Muscle of leg (tissue), 11 donors: ENCODE measurements around the gene CDH23. TPM values are rescaled to one million over a fixed set of nuclear protein-coding genes. Genes with fewer than 3 reads are reported as not detected.

Experiments used
- DNase-seq: peaks from one replicate; pipeline ENCODE4 v3.0.0; 2013
- H3K27ac ChIP-seq: one replicate; pipeline ENCODE4 v1.5.1; 2013; ENCODE audit warnings: mild to moderate bottlenecking, low read length, control low read depth
- H3K27me3 ChIP-seq: one replicate; pipeline ENCODE4 v1.6.1; 2013; ENCODE audit warnings: low read length; ENCODE audit not compliant: control insufficient read depth, insufficient read depth
- H3K36me3 ChIP-seq: one replicate; pipeline ENCODE4 v1.6.1; 2013; ENCODE audit warnings: low read length; ENCODE audit not compliant: control insufficient read depth, insufficient read depth
- H3K4me1 ChIP-seq: one replicate; pipeline ENCODE4 v1.6.1; 2013; ENCODE audit warnings: low read length; ENCODE audit not compliant: control insufficient read depth, insufficient read depth
- H3K4me3 ChIP-seq: one replicate; pipeline ENCODE4 v1.5.1; 2013; ENCODE audit warnings: low read length, control low read depth
- H3K9me3 ChIP-seq: replicated peaks from 2 replicates; pipeline ENCODE4 v1.6.1; 2013; ENCODE audit warnings: low read depth, low read length; ENCODE audit not compliant: control insufficient read depth
- WGBS: methylation state at CpG from one replicate; pipeline ENCODE4 v1.1.5; 2013; ENCODE audit warnings: missing lambda C conversion rate; ENCODE audit not compliant: insufficient coverage; 5-methylcytosine and 5-hydroxymethylcytosine counted together
- polyA plus RNA-seq, 8 donors: library from polyadenylated mRNA; unstranded; fragments of 120-200 nt; gene quantifications; one replicate each; pipeline versions ENCODE4 v1.2.1 to v1.2.3, GENCODE V29; 2013; ENCODE audit warnings: inconsistent platforms in 1 of 8, low replicate concordance in 1 of 8; ENCODE audit not compliant: insufficient read length in 8 of 8, insufficient read depth in 1 of 8
- total RNA-seq: library from RNA; stranded (reverse); fragments of 120-200 nt; gene quantifications from one replicate; pipeline ENCODE4 v1.2.4, GENCODE V29; 2013

CDH23 gene
- total and polyA plus RNA-seq, 9 donors: 3.4 to 5.7 (median 4.9) TPM

GRCh38 chr10:71852355-71852937, 455.7 kb downstream of the CDH23 start:
- H3K36me3 ChIP-seq: peaks cover 5% of the 10 kb centered on the region
- peak; percentile 73 for DNase-seq
- 83% methylated on average over 8 of the region's 11 CpGs for WGBS
- no peak overlapping the region for H3K4me3 ChIP-seq
- H3K9me3 ChIP-seq: no peaks in the 10 kb centered on the region
- H3K4me1 ChIP-seq: peaks cover 11% of the 10 kb centered on the region
- peak overlapping the region; percentile 31 for H3K27ac ChIP-seq
- no peaks in the 10 kb centered on the region for H3K27me3 ChIP-seq

- WGBS: 47% methylated on average over 5 of the region's 5 CpGs
- no peak overlapping the region for H3K4me3 ChIP-seq
- peaks cover 11% of the 10 kb centered on the region for H3K4me1 ChIP-seq
- H3K36me3 ChIP-seq: no peaks in the 10 kb centered on the region
- no peaks in the 10 kb centered on the region for H3K27me3 ChIP-seq
- H3K9me3 ChIP-seq: no peaks in the 10 kb centered on the region
- DNase-seq: peak; percentile 58
- H3K27ac ChIP-seq: no peak overlapping the region
These were observed 457.3 kb downstream of the CDH23 start for GRCh38 chr10:71854031-71854430.

DNA sequence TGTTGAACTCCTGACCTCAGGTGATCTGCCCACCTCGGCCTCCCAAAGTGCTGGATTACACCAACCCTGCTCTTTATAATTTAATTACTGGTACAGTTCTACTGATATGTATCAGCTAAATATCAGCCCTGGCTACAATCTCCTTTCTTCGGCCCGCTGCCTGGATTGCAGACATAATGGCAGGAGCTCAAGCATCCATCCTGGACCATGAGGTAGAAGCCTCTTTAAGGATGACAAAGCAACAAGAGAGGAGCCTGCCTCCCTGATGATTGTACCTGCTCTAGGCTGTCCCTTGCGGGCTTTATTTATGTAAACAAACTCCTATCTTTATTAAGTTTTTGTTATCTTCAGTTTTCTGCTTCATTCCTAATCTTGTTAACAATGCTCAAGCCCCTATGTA, 459.9 kb downstream of the CDH23 start:
- Histone ChIP-seq H3K4me3 (no peak overlapping the region), H3K4me1 (peaks cover 17% of the 10 kb centered on the region), H3K36me3 (no peaks in the 10 kb centered on the region), H3K9me3 (no peaks in the 10 kb centered on the region), H3K27ac (no peak overlapping the region), H3K27me3 (no peaks in the 10 kb centered on the region)
- DNase-seq: no peak
- WGBS: no CpG with 5 or more reads among the region's 4 CpGs

GRCh38 chr10:71857934-71858890, 461.5 kb downstream of the CDH23 start:
- no peak overlapping the region for H3K27ac ChIP-seq
- H3K9me3 ChIP-seq: no peaks in the 10 kb centered on the region
- no peaks in the 10 kb centered on the region for H3K27me3 ChIP-seq
- H3K4me1 ChIP-seq: peaks cover 16% of the 10 kb centered on the region
- DNase-seq: peak; percentile 37
- H3K4me3 ChIP-seq: no peak overlapping the region
- WGBS: 83% methylated on average over 10 of the region's 12 CpGs
- no peaks in the 10 kb centered on the region for H3K36me3 ChIP-seq

- 22% methylated on average over 11 of the region's 11 CpGs for WGBS
- H3K27ac ChIP-seq: peak overlapping the region; percentile 89
- H3K9me3 ChIP-seq: no peaks in the 10 kb centered on the region
- no peak overlapping the region for H3K4me3 ChIP-seq
- H3K36me3 ChIP-seq: no peaks in the 10 kb centered on the region
- DNase-seq: peak; percentile 96
- H3K4me1 ChIP-seq: peaks cover 16% of the 10 kb centered on the region
- no peaks in the 10 kb centered on the region for H3K27me3 ChIP-seq
These were observed 463.7 kb downstream of the CDH23 start for GRCh38 chr10:71860243-71861029.

- Histone ChIP-seq H3K4me3 (no peak overlapping the region), H3K9me3 (no peaks in the 10 kb centered on the region), H3K4me1 (peaks cover 19% of the 10 kb centered on the region), H3K27ac (no peak overlapping the region), H3K36me3 (no peaks in the 10 kb centered on the region), H3K27me3 (no peaks in the 10 kb centered on the region)
- WGBS: 92% methylated on average over 4 of the region's 6 CpGs
- no peak for DNase-seq
These were observed 466.5 kb downstream of the CDH23 start for GRCh38 chr10:71863203-71863602.

DNA sequence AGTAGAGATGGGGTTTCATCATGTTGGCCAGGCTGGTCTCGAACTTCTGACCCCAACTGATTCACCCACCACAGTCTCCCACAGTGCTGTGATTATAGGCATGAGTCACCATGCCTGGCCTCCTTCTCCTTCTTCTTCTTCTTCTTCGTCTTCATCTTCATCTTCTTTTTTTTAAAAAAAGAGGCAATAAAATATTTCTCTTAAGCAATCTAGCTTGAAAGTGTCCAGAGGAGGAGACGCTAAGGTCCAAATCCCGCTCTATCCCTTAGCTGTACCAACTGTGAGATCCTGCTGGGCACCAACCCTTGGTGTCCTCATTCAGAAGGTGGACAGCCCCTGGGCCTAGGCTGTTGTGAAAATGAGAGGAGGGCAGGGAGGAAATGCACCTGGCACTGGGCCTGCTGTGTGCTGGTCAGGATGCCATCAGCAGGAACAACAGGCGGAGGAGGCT, 468.2 kb downstream of the CDH23 start:
- Histone ChIP-seq H3K4me1 (peaks cover 17% of the 10 kb centered on the region), H3K9me3 (no peaks in the 10 kb centered on the region), H3K4me3 (no peak overlapping the region), H3K36me3 (no peaks in the 10 kb centered on the region), H3K27ac (no peak overlapping the region), H3K27me3 (no peaks in the 10 kb centered on the region)
- no peak for DNase-seq
- WGBS: no CpG with 5 or more reads among the region's 5 CpGs

Other genes with a start within 250 kb of the CDH23 start
- gene UNC5B, start 184.3 kb upstream of the CDH23 start, total RNA-seq: 6.4 TPM
- 10 to 100 TPM in 7 of 8 donors, 1 to 10 TPM in 1; 9.5 to 13.3 (median 11.9) TPM for gene UNC5B, start 184.3 kb upstream of the CDH23 start, polyA plus RNA-seq
- 1.7 TPM for gene SLC29A3, start 77.7 kb upstream of the CDH23 start, total RNA-seq
- gene SLC29A3, start 77.7 kb upstream of the CDH23 start, polyA plus RNA-seq: 1 to 10 TPM; 2.7 to 5.4 (median 4.1) TPM